Measurements from ENCODE around the gene NELL1.

Gene NELL1

DNA sequence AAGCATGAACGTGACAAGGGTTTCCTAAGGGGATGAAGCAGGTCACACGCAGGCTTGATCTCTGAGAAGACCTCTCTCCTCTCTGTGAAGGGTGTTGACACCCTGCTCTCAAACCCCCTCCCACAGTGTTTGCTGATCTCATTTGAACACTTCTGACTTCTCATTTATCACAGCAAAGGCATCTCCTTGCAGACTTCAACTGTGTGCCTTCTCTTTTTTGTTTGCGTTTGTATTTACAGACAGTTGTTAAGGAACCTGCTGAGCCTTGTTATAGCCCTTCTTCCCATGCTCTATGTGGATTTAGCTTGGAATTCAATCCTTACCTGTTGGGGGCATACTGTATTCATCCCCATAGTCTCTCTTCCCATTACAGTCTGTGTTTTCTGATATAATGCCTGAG, 206.5 kb downstream of the NELL1 start:
- TF ChIP-seq, protein P1, sequence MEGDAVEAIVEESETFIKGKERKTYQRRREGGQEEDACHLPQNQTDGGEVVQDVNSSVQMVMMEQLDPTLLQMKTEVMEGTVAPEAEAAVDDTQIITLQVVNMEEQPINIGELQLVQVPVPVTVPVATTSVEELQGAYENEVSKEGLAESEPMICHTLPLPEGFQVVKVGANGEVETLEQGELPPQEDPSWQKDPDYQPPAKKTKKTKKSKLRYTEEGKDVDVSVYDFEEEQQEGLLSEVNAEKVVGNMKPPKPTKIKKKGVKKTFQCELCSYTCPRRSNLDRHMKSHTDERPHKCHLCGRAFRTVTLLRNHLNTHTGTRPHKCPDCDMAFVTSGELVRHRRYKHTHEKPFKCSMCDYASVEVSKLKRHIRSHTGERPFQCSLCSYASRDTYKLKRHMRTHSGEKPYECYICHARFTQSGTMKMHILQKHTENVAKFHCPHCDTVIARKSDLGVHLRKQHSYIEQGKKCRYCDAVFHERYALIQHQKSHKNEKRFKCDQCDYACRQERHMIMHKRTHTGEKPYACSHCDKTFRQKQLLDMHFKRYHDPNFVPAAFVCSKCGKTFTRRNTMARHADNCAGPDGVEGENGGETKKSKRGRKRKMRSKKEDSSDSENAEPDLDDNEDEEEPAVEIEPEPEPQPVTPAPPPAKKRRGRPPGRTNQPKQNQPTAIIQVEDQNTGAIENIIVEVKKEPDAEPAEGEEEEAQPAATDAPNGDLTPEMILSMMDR (IDR thresholded peaks at IDR 0.05): no peak

DNA sequence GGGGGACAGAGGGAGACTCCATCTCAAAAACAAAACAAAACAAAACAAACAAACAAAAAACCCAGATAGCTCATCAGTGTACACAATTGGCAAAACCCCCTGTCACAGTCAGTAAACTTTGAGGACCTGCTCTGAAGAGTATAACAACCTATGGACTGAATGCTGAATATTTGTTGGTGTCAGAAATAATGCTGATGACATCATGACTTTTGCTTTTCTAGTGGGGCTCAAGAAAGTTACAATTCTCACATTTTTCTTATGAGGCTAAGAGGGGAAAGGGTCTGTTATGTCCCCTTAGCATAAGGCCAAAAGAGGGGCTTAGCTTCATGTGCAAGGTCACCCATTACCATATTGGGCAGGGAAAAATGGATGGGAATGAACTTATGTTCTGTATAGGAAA, 207.4 kb downstream of the NELL1 start:
- TF ChIP-seq, protein P1 (IDR thresholded peaks at IDR 0.05): no peak

DNA sequence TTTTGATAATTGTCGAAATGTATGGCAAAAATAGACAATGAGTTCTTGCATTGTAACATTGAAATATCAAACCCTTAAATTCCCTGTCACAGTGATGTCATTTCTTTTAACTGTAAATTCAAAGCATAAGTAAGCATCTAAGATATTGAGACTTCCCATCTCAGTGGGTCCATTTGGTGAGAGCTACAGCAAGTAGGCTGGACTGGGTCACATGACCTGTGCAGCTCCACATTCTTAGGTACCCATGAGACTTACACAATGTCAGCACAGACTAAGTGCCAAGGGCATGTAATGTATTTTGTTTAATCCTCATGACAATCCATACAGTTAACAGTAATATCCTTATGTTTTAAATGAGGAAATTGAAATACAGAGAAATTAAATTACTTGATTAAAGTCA, 210.7 kb downstream of the NELL1 start:
- TF ChIP-seq, protein P1 (IDR thresholded peaks at IDR 0.05): no peak

DNA sequence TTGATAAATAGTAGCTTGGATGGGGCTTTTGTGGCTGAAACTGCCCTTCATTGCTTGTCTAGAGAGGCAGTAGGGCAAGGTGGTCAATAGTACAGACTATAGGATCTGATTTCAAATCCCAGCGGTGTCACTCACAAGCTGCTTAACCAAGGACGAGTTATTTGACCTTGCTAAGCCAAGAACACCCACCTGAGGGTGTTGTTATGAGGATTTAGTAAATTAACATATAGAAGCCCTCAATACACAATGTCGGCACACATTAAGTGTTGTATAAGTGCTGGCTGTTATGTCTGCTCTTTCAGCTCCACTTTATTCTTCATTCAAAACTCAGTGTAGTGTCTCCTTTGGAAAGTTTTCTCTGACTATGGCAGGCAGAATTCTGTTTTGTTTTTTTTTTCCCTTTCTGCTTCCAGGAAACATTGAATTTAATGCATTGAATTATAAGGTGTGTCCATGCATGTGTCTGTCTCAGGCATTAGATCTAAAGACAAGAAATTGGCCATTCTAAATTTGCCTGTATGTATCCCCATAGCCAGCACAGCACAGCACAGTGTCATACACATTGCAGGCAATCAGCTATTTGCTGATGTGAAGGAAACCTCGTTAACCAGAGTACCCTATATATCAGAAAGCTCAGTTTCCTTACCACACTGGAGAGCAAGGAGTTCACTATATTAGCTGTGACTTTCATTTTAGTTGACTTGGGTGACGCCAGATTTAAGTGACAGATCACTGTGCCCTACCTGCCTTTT, 212.1 kb downstream of the NELL1 start:
- TF ChIP-seq, protein P1 (IDR thresholded peaks at IDR 0.05): no peak

DNA sequence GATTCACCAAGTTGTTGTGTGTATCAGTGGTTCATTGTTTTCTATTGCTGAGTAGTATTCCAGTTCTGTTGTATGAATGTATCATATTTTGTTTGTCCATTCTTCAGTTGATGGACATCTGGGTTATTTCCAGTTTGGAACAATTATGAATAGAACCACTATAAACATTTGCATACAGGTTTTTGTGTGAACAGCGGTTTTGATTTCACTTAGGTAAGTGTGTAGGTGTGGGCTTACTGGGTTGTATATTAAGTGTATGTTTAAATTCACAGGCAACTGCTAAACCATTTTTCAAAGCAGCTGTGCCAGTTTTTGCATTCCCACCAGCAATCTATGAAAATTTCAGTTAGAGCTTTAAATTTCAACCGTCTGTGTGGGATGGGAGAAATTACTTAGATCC, 217.8 kb downstream of the NELL1 start:
- TF ChIP-seq, protein P1 (IDR thresholded peaks at IDR 0.05): no peak

DNA sequence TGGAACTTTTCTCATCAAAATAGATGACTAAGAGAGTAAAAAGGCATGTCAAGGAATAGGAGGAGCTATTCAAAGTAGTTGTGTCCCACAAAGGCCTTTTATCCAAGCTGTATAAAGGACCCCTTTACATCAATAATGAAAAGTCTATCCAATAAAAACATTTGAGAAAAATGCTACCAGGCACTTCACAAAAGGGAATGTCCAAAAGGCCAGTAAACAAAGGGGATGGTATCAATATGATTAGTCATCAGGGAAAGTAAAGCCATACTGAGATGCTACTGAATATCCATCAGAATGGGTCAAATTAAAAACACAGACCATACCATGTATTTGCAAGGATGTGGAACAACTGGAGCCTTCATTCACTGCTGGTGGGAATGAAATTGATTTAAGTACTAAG, 224.9 kb downstream of the NELL1 start:
- TF ChIP-seq, protein P1 (IDR thresholded peaks at IDR 0.05): no peak

DNA sequence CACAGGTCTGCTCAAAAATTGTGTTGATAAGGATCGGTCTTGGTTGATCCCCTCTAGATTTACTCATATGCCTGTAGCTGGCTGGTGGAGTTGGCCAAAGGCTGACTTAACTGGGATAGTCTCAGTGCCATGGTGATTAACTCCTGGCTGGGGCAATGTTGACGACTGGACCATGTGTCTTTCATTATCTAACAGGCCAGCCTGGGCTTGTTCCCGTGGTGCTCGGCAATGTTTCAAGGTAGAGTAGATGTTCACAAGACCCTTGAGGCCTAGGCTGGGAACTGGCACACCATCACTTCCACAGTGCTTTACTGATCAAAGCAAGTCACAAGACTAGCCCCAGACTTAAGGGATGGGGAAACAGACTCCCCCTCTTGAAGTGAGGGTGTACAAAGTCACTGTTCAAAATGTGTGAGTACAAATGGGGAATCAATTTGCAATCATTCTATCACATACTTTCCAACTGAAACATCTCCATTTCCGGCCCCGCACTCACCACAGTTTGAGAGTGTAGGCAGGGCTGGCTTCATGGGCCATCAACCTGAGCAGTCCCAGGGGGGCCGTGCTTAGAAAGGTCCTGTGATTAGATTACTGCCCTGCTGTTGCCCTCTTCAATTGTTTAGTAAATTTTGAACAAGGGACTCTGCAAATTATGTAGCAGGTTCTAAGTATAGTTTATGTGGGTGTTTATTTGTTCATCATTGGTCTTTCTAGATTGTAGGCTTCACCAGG, 240.8 kb downstream of the NELL1 start:
- TF ChIP-seq, protein P1 (IDR thresholded peaks at IDR 0.05): no peak

Measured in LNCAP (cell line).